Right lobe of liver (tissue), 6 donors: Measurements from ENCODE around the gene MAP3K12. TPM values are rescaled to one million over a fixed set of nuclear protein-coding genes. Genes with fewer than 3 reads are reported as not detected.

Source experiments
- ATAC-seq, 4 donors: fragments of 200-7000 bp; cut with Tn5 transposase; one replicate each; pipeline ENCODE4 v1.9.1; 2020; ENCODE audit warnings: mild to moderate bottlenecking in 4 of 4, moderate library complexity in 4 of 4
- DNase-seq, 3 donors: peaks; one replicate each; pipeline ENCODE4 v3.0.0-alpha.2; 2020
- H3K27ac ChIP-seq, 3 donors: fragments of 200-600 bp; one replicate each; pipeline ENCODE4 v1.8.0; 2022
- H3K27me3 ChIP-seq, 2 donors: fragments of 200-600 bp; one replicate each; pipeline ENCODE4 v1.8.0; 2022
- H3K36me3 ChIP-seq, 4 donors: fragments of 200-600 bp; sonication (generic) in 1 of 4; one replicate each; pipeline versions ENCODE4 v1.5.1 to v1.8.0; 2017 to 2022; ENCODE audit warnings: control low read depth in 1 of 4
- H3K4me1 ChIP-seq, 4 donors: fragments of 200-600 bp; sonication (generic) in 1 of 4; one replicate each; pipeline versions ENCODE4 v1.5.1 to v1.8.0; 2017 to 2022; ENCODE audit warnings: control low read depth in 1 of 4
- H3K4me3 ChIP-seq, 3 donors: fragments of 200-600 bp; one replicate each; pipeline ENCODE4 v1.8.0; 2022
- H3K9me3 ChIP-seq, 4 donors: fragments of 200-600 bp; sonication (generic) in 1 of 4; one replicate each; pipeline versions ENCODE4 v1.5.1 to v1.8.0; 2017 to 2022; ENCODE audit warnings: control low read depth in 1 of 4
- CTCF ChIP-seq, 4 donors: fragments of 200-600 bp in 3 of 4; fragments of 450-650 bp in 1 of 4; IDR thresholded peaks; one replicate each; pipeline versions ENCODE4 v1.5.1 to v1.8.0; 2016 to 2022; ENCODE audit warnings: antibody characterized with exemption in 4 of 4, mild to moderate bottlenecking in 2 of 4
- POLR2A ChIP-seq: fragments of 450-650 bp; IDR thresholded peaks from one replicate; pipeline ENCODE4 v1.6.1; 2017; ENCODE audit warnings: antibody characterized with exemption, mild to moderate bottlenecking
- WGBS: methylation state at CpG from one replicate; pipeline ENCODE4 v1.1.6; 2018; ENCODE audit warnings: low coverage, low lambda C conversion rate; ENCODE audit not compliant: insufficient coverage; ENCODE audit errors: missing lambda C conversion rate; 5-methylcytosine and 5-hydroxymethylcytosine counted together
- intact Hi-C, 2 donors: fragments of 100-400 bp; cut with DNase I; formaldehyde crosslinking; loops; one replicate each; pipeline versions ENCODE4 v1.11.2 to v1.14.1; 2022
- total RNA-seq, 6 experiments: library from RNA; depleted of rRNA in 2 of 6; stranded (reverse); fragments of >200 nt in 2 of 6; fragmentation: NEBNext Ultra II Directional in 3 of 6; extraction: Animal tissue kit (Norgen Biotek cat#: 25700) in 3 of 6; gene quantifications; one replicate each; pipeline versions ENCODE4 v1.1.0 to v1.2.4, GENCODE V29; 2016 to 2023
- donor health status: DM: no; HTN: yes; CAD: no.
- donor health status: DM: no; HTN: no; CAD: no.
- donor health status: DM: no; HTN: no; CAD: no.
- donor health status: DM: no; HTN: yes; CAD: no.
- donor health status: DM: no; HTN: yes; CAD: no.

MAP3K12 gene
- total RNA-seq, 6 experiments from 2014 or later = 0.68 to 2.9 (median 1.5) TPM

DNA sequence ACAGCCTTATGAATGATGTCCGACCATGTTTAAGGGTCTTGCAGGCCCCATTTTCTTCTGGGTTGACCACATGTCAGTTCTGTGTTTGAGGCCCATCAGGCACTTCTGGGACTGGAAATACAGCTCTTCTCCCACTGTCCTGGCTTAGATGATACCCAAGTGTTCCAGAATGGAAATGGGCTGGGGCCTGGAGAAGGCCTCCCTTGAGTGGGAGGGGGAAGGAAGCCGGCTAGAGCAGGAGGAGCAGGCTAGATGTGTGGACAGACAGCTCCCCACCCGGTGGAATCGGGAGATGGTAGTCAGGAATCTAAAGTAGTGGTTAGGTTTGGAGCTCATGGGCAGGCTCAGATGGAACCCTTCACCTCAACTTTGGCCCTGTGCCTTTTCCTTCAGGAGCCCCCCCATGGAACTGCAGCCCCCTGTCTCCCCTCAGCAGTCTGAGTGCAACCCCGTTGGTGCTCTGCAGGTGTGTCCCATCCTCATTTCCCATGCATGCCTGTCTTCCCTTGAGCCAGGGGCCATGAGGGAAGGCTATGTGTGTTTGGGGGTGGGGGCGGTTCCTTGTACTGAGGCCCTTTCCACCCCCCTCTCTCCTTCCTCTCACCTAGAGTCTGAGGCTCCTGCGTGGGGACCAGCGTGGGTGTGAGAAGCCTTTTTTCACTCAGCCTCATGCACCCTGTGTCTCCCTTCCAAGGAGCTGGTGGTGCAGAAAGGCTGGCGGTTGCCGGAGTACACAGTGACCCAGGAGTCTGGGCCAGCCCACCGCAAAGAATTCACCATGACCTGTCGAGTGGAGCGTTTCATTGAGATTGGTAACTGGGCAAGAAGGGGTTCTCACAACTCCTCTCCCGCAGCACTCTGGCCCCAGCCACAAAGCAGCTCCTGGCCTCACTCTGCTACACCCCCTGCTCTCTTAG lies 5.0 kb upstream of the MAP3K12 start:
- Histone ChIP-seq H3K27me3 (no peaks in the 10 kb centered on the region), H3K4me1 (peaks cover 0 to 16% (median 9%) of the 10 kb centered on the region in 4 donors), H3K36me3 (peaks cover 0 to 14% (median 5%) of the 10 kb centered on the region in 4 donors), H3K4me3 (no peak overlapping the region), H3K9me3 (no peaks in the 10 kb centered on the region), H3K27ac (no peak overlapping the region)
- peak in 1 of 3 donors; percentile 23 for DNase-seq
- ATAC-seq = no peak
- WGBS = 75% methylated on average over 6 of the region's 14 CpGs
- TF ChIP-seq CTCF (IDR thresholded peaks at IDR 0.05) = no peak
- TF ChIP-seq POLR2A = no peak
- intact Hi-C loops = loop anchor here in 1 of 2 donors (10.0 kb wide), 1 partner anchor 179 kb away; the partner anchor contains the start of gene AAAS

GRCh38 chr12:53502983-53503728 lies 3.9 kb upstream of the MAP3K12 start:
- DNase-seq (peak in 1 of 3 donors; percentile 49), ATAC-seq (no peak)
- peak overlapping the region in 2 of 3 donors; percentile 5 to 57 for H3K27ac ChIP-seq
- H3K9me3 ChIP-seq = no peaks in the 10 kb centered on the region
- WGBS = 71% methylated on average over 5 of the region's 10 CpGs
- peaks cover 0 to 16% (median 9%) of the 10 kb centered on the region in 4 donors for H3K4me1 ChIP-seq
- no peaks in the 10 kb centered on the region for H3K27me3 ChIP-seq
- TF ChIP-seq POLR2A (no peak), CTCF (IDR thresholded peaks at IDR 0.05) (no peak)
- peaks cover 0 to 14% (median 5%) of the 10 kb centered on the region in 4 donors for H3K36me3 ChIP-seq
- H3K4me3 ChIP-seq = no peak overlapping the region
- intact Hi-C loops = loop anchor here in 1 of 2 donors (10.0 kb wide), 1 partner anchor 178 kb away; the partner anchor contains the start of gene AAAS

GRCh38 chr12:53502331-53502730 lies 3.1 kb upstream of the MAP3K12 start:
- ATAC-seq (no peak), DNase-seq (no peak)
- Histone ChIP-seq H3K36me3 (peaks cover 0 to 11% (median 5%) of the 10 kb centered on the region in 4 donors), H3K27ac (peak overlapping the region in 1 of 3 donors; percentile 98), H3K4me1 (peaks cover 0 to 16% (median 9%) of the 10 kb centered on the region in 4 donors), H3K9me3 (no peaks in the 10 kb centered on the region), H3K4me3 (peak overlapping the region in 2 of 3 donors; percentile 88 to 89), H3K27me3 (no peaks in the 10 kb centered on the region)
- intact Hi-C loops = loop anchor here in 1 of 2 donors (10.0 kb wide), 1 partner anchor 178 kb away; the partner anchor contains the start of gene AAAS
- TF ChIP-seq CTCF (IDR thresholded peaks at IDR 0.05) (no peak), POLR2A (no peak)
- 46% methylated on average over 8 of the region's 9 CpGs for WGBS

GRCh38 chr12:53501615-53502181 lies 2.4 kb upstream of the MAP3K12 start:
- WGBS = 67% methylated on average over 7 of the region's 10 CpGs
- Histone ChIP-seq H3K27me3 (no peaks in the 10 kb centered on the region), H3K4me1 (peaks cover 0 to 16% (median 9%) of the 10 kb centered on the region in 4 donors), H3K36me3 (peaks cover 0 to 11% (median 5%) of the 10 kb centered on the region in 4 donors), H3K9me3 (no peaks in the 10 kb centered on the region), H3K27ac (peak overlapping the region; percentile 91 to 99 (median 98)), H3K4me3 (peak overlapping the region; percentile 86 to 89 (median 88))
- ATAC-seq = no peak
- no peak for TF ChIP-seq CTCF (IDR thresholded peaks at IDR 0.05)
- intact Hi-C loops = loop anchor here in 1 of 2 donors (10.0 kb wide), 1 partner anchor 177 kb away; the partner anchor contains the start of gene AAAS
- peak in 1 of 3 donors; percentile 53 for DNase-seq
